Thyroid gland (tissue), 4 donors: ENCODE measurements around the gene THAP4.

Experiments
- CTCF ChIP-seq, 6 experiments: fragments of 200-600 bp in 3 of 6; fragments of 450-650 bp in 3 of 6; sonication (generic) in 3 of 6; IDR thresholded peaks; one replicate each; pipeline ENCODE4 v1.5.1; 2016 to 2019; ENCODE audit warnings: antibody characterized with exemption in 6 of 6, mild to moderate bottlenecking in 2 of 6, inconsistent platforms in 1 of 6, moderate library complexity in 1 of 6
- POLR2A ChIP-seq, 2 donors: fragments of 450-650 bp; IDR thresholded peaks; one replicate each; pipeline ENCODE4 v1.6.1; 2017; ENCODE audit warnings: antibody characterized with exemption in 2 of 2, mild to moderate bottlenecking in 2 of 2, moderate library complexity in 1 of 2

DNA sequence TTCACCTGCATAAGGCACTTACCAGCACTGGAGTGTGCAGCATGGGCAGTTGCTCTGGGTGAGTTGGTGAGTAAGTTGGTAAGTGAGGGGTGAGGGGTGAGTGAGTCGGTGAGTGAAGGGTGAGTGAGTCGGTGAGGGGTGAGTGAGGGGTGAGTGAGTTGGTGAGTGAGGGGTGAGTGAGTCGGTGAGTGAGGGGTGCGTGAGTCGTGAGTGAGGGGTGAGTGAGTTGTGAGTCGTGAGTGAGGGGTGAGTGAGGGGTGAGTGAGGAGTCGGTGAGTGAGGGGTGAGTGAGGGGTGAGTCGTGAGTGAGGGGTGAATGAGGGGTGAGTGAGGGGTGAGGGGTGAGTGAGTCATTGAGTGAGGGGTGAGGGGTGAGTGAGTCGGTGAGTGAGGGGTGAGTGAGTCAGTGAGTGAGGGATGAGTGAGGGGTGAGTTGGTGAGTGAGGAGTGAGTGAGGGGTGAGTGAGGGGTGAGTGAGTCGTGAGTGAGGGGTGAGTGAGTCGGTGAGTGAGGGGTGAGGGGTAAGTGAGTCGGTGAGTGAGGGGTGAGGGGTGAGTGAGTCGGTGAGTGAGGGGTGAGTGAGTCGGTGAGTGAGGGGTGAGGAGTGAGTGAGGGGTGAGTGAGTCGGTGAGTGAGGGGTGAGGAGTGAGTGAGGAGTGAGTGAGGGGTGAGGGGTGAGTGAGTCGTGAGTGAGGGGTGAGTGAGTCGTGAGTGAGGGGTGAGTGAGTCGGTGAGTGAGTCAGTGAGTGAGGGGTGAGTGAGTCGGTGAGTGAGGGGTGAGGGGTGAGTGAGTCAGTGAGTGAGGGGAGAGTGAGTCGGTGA is 17.1 kb downstream of the THAP4 start:
- TF ChIP-seq POLR2A (IDR thresholded peaks at IDR 0.05) (no peak), CTCF (IDR thresholded peaks at IDR 0.05) (no peak)
